Neural cell (in vitro differentiated cells): ENCODE measurements around the gene ASAP3. TPM values are rescaled to one million over a fixed set of nuclear protein-coding genes. Genes with fewer than 3 reads are reported as not detected.

ENCODE experiments used
- H2AFZ ChIP-seq: fragments of 200-600, 300-800 bp; sonication (generic), shearing (Covaris generic); 2 replicates; pipeline ENCODE4 v1.6.0; 2014; ENCODE audit warnings: low read depth, mild to moderate bottlenecking, antibody characterized with exemption, low read length, moderate library complexity
- H3F3A ChIP-seq: fragments of 200-600 bp; shearing (Covaris generic); 2 replicates; pipeline ENCODE4 v1.6.1; 2016; ENCODE audit warnings: mild to moderate bottlenecking, moderate library complexity, mixed read lengths, antibody characterized with exemption, low read length; ENCODE audit not compliant: insufficient read depth, poor library complexity, severe bottlenecking
- H3K27ac ChIP-seq: fragments of 200-600, 300-800 bp; sonication (generic), shearing (Covaris generic); 2 replicates; pipeline ENCODE4 v1.5.1; 2014; ENCODE audit warnings: mild to moderate bottlenecking, low read length, moderate library complexity
- H3K27me3 ChIP-seq: fragments of 300-800, 200-600 bp; sonication (generic), shearing (Covaris generic); 2 replicates; pipeline ENCODE4 v1.6.0; 2014; ENCODE audit warnings: mild to moderate bottlenecking, low read depth, low read length, moderate library complexity; ENCODE audit not compliant: insufficient read depth
- H3K36me3 ChIP-seq: fragments of 300-800, 200-600 bp; sonication (generic), shearing (Covaris generic); 2 replicates; pipeline ENCODE4 v1.5.1; 2014; ENCODE audit warnings: mild to moderate bottlenecking, antibody characterized with exemption, low read length, moderate library complexity; ENCODE audit not compliant: insufficient read depth
- H3K4me2 ChIP-seq: fragments of 300-800, 200-600 bp; sonication (generic), shearing (Covaris generic); 2 replicates; pipeline ENCODE4 v1.6.0; 2014; ENCODE audit warnings: mild to moderate bottlenecking, low read length
- H3K4me3 ChIP-seq: fragments of 300-800, 200-600 bp; sonication (generic), shearing (Covaris generic); 2 replicates; pipeline ENCODE4 v1.5.1; 2014; ENCODE audit warnings: mild to moderate bottlenecking, low read length, moderate library complexity
- H3K79me2 ChIP-seq: fragments of 200-600 bp; shearing (Covaris generic); replicated peaks from 2 replicates; pipeline ENCODE4 v1.6.0; 2014; ENCODE audit warnings: mild to moderate bottlenecking, low read length, moderate library complexity; ENCODE audit not compliant: insufficient read depth
- H3K9ac ChIP-seq: fragments of 300-800, 200-600 bp; sonication (generic), shearing (Covaris generic); 2 replicates; pipeline ENCODE4 v1.6.1; 2016; ENCODE audit warnings: mild to moderate bottlenecking, low read length, mixed read lengths
- H3K9me2 ChIP-seq: fragments of 200-600 bp; shearing (Covaris generic); 2 replicates; pipeline ENCODE4 v1.6.1; 2016; ENCODE audit warnings: mild to moderate bottlenecking, low read length, mixed read lengths; ENCODE audit not compliant: insufficient read depth
- H3K9me3 ChIP-seq: fragments of 200-600, 300-800 bp; sonication (generic), shearing (Covaris generic); 2 replicates; pipeline ENCODE4 v1.6.1; 2016; ENCODE audit warnings: mild to moderate bottlenecking, mixed run types, low read length, moderate library complexity, mixed read lengths
- H4K20me1 ChIP-seq: fragments of 200-600 bp; shearing (Covaris generic); 2 replicates; pipeline ENCODE4 v1.6.1; 2016; ENCODE audit warnings: mild to moderate bottlenecking, mixed run types; ENCODE audit not compliant: insufficient read depth
- CTCF ChIP-seq: fragments of 450-650 bp; IDR thresholded peaks from 2 replicates; pipeline ENCODE4 v1.5.1; 2014; ENCODE audit warnings: antibody characterized with exemption, mild to moderate bottlenecking, moderate library complexity; ENCODE audit not compliant: poor library complexity, severe bottlenecking
- EP300 ChIP-seq: fragments of 450-650 bp; conservative IDR thresholded peaks from 2 replicates; pipeline ENCODE4 v1.6.1; 2014; ENCODE audit warnings: antibody characterized with exemption, mild to moderate bottlenecking, moderate library complexity; ENCODE audit not compliant: poor library complexity, severe bottlenecking
- EZH2 ChIP-seq: fragments of 200-600, 300-800 bp; shearing (Covaris generic), sonication (generic); IDR thresholded peaks from 2 replicates; pipeline ENCODE4 v1.6.1; 2014; ENCODE audit warnings: antibody characterized with exemption, low read length, borderline replicate concordance, mild to moderate bottlenecking; ENCODE audit not compliant: insufficient read depth, poor library complexity, severe bottlenecking
- MXI1 ChIP-seq: fragments of 450-650 bp; conservative IDR thresholded peaks from 2 replicates; pipeline ENCODE4 v1.6.1; 2014; ENCODE audit warnings: antibody characterized with exemption, mild to moderate bottlenecking; ENCODE audit not compliant: poor library complexity, severe bottlenecking
- POLR2AphosphoS5 ChIP-seq: IDR thresholded peaks from 2 replicates; pipeline ENCODE4 v1.6.1; 2012
- RAD21 ChIP-seq: fragments of 450-650 bp; conservative IDR thresholded peaks from 2 replicates; pipeline ENCODE4 v1.6.1; 2014; ENCODE audit warnings: antibody characterized with exemption, mild to moderate bottlenecking, moderate library complexity
- REST ChIP-seq: IDR thresholded peaks from 2 replicates; pipeline ENCODE4 v1.6.1; 2012; ENCODE audit warnings: borderline replicate concordance
- SMC3 ChIP-seq: fragments of 450-650 bp; conservative IDR thresholded peaks from 2 replicates; pipeline ENCODE4 v1.6.1; 2014; ENCODE audit warnings: antibody characterized with exemption, mild to moderate bottlenecking, moderate library complexity; ENCODE audit not compliant: poor library complexity
- TAF1 ChIP-seq: IDR thresholded peaks from 2 replicates; pipeline ENCODE4 v1.6.1; 2012; ENCODE audit warnings: low read depth
- polyA plus RNA-seq: library from polyadenylated mRNA; depleted of rRNA; stranded (reverse); fragments of >200 nt; gene quantifications from 2 replicates; pipeline ENCODE4 v1.2.3, GENCODE V29; 2014

Gene ASAP3
- polyA plus RNA-seq, 1 donor from 2014 or later = 24.9 TPM

DNA sequence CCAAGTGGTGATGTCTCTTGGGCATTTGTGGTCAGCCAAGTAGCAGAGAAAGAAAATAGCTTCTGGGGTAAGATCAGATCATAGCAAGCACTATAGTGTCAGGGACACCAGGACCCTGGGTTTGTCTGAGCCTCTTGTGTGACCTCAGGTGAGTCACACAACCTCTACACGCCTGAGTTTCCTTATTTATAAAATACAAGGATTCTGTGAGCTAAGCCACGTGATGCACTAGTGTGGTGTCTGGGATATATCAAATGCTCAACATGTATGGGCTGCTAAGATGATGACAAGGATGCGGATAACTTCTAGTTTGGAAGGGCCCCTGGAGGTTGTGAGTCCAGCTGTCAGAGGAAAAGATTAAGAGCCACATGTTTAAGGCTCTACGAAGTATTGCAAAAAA, 89.8 kb downstream of the ASAP3 start:
- Histone ChIP-seq H3K9me2 (no peaks in the 10 kb centered on the region), H3K9ac (no peak overlapping the region), H2AFZ (no peak overlapping the region), H3K27me3 (no peaks in the 10 kb centered on the region), H3K4me2 (no peak overlapping the region), H4K20me1 (no peaks in the 10 kb centered on the region), H3K9me3 (no peaks in the 10 kb centered on the region), H3K79me2 (no peaks in the 10 kb centered on the region), H3F3A (no peaks in the 10 kb centered on the region), H3K4me3 (no peak overlapping the region), H3K27ac (no peak overlapping the region), H3K36me3 (no peaks in the 10 kb centered on the region)
- TF ChIP-seq TAF1 = no peak
- no peak for TF ChIP-seq REST
- TF ChIP-seq EP300 = no peak
- no peak for TF ChIP-seq EZH2
- no peak for TF ChIP-seq CTCF
- TF ChIP-seq MXI1 = no peak
- no peak for TF ChIP-seq POLR2AphosphoS5
- no peak for TF ChIP-seq SMC3
- TF ChIP-seq RAD21 = no peak

DNA sequence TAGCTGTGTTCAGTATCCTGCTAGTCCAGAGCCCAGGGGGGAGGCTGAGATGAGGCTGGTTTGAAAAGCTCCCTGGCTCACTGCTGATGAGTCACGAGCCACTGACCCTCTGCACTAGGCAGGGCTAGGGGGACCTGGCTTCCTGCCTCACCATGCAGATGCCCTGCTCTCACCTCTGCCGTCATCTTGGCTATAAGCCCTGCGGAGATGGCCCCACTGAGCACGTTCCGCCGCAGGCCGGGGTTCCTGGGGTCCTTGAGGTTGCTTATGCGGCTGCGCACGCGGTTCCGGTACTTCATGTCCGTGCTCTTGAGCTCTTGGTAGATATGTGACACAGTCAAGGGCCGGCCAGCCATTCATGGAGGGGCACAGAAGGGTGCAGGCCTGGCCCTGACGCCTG, 90.3 kb downstream of the ASAP3 start:
- Histone ChIP-seq H4K20me1 (no peaks in the 10 kb centered on the region), H3K79me2 (no peaks in the 10 kb centered on the region), H3K4me2 (no peak overlapping the region), H3K27ac (no peak overlapping the region), H3K9ac (no peak overlapping the region), H3K36me3 (no peaks in the 10 kb centered on the region), H3K9me3 (no peaks in the 10 kb centered on the region), H3F3A (no peaks in the 10 kb centered on the region), H2AFZ (no peak overlapping the region), H3K9me2 (no peaks in the 10 kb centered on the region), H3K27me3 (no peaks in the 10 kb centered on the region), H3K4me3 (no peak overlapping the region)
- no peak for TF ChIP-seq RAD21
- TF ChIP-seq CTCF = no peak
- TF ChIP-seq MXI1 = no peak
